Neural cell (in vitro differentiated cells): ENCODE results near the gene METAP1D. TPM values are rescaled to one million over a fixed set of nuclear protein-coding genes. Genes with fewer than 3 reads are reported as not detected.

Source experiments
- H2AFZ ChIP-seq: fragments of 200-600, 300-800 bp; sonication (generic), shearing (Covaris generic); 2 replicates; pipeline ENCODE4 v1.6.0; 2014; ENCODE audit warnings: low read depth, mild to moderate bottlenecking, antibody characterized with exemption, low read length, moderate library complexity
- H3F3A ChIP-seq: fragments of 200-600 bp; shearing (Covaris generic); 2 replicates; pipeline ENCODE4 v1.6.1; 2016; ENCODE audit warnings: mild to moderate bottlenecking, moderate library complexity, mixed read lengths, antibody characterized with exemption, low read length; ENCODE audit not compliant: insufficient read depth, poor library complexity, severe bottlenecking
- H3K27ac ChIP-seq: fragments of 200-600, 300-800 bp; sonication (generic), shearing (Covaris generic); 2 replicates; pipeline ENCODE4 v1.5.1; 2014; ENCODE audit warnings: mild to moderate bottlenecking, low read length, moderate library complexity
- H3K27me3 ChIP-seq: fragments of 300-800, 200-600 bp; sonication (generic), shearing (Covaris generic); 2 replicates; pipeline ENCODE4 v1.6.0; 2014; ENCODE audit warnings: mild to moderate bottlenecking, low read depth, low read length, moderate library complexity; ENCODE audit not compliant: insufficient read depth
- H3K36me3 ChIP-seq: fragments of 300-800, 200-600 bp; sonication (generic), shearing (Covaris generic); 2 replicates; pipeline ENCODE4 v1.5.1; 2014; ENCODE audit warnings: mild to moderate bottlenecking, antibody characterized with exemption, low read length, moderate library complexity; ENCODE audit not compliant: insufficient read depth
- H3K4me2 ChIP-seq: fragments of 300-800, 200-600 bp; sonication (generic), shearing (Covaris generic); 2 replicates; pipeline ENCODE4 v1.6.0; 2014; ENCODE audit warnings: mild to moderate bottlenecking, low read length
- H3K4me3 ChIP-seq: fragments of 300-800, 200-600 bp; sonication (generic), shearing (Covaris generic); 2 replicates; pipeline ENCODE4 v1.5.1; 2014; ENCODE audit warnings: mild to moderate bottlenecking, low read length, moderate library complexity
- H3K79me2 ChIP-seq: fragments of 200-600 bp; shearing (Covaris generic); replicated peaks from 2 replicates; pipeline ENCODE4 v1.6.0; 2014; ENCODE audit warnings: mild to moderate bottlenecking, low read length, moderate library complexity; ENCODE audit not compliant: insufficient read depth
- H3K9ac ChIP-seq: fragments of 300-800, 200-600 bp; sonication (generic), shearing (Covaris generic); 2 replicates; pipeline ENCODE4 v1.6.1; 2016; ENCODE audit warnings: mild to moderate bottlenecking, low read length, mixed read lengths
- H3K9me2 ChIP-seq: fragments of 200-600 bp; shearing (Covaris generic); 2 replicates; pipeline ENCODE4 v1.6.1; 2016; ENCODE audit warnings: mild to moderate bottlenecking, low read length, mixed read lengths; ENCODE audit not compliant: insufficient read depth
- H3K9me3 ChIP-seq: fragments of 200-600, 300-800 bp; sonication (generic), shearing (Covaris generic); 2 replicates; pipeline ENCODE4 v1.6.1; 2016; ENCODE audit warnings: mild to moderate bottlenecking, mixed run types, low read length, moderate library complexity, mixed read lengths
- H4K20me1 ChIP-seq: fragments of 200-600 bp; shearing (Covaris generic); 2 replicates; pipeline ENCODE4 v1.6.1; 2016; ENCODE audit warnings: mild to moderate bottlenecking, mixed run types; ENCODE audit not compliant: insufficient read depth
- EP300 ChIP-seq: fragments of 450-650 bp; conservative IDR thresholded peaks from 2 replicates; pipeline ENCODE4 v1.6.1; 2014; ENCODE audit warnings: antibody characterized with exemption, mild to moderate bottlenecking, moderate library complexity; ENCODE audit not compliant: poor library complexity, severe bottlenecking
- EZH2 ChIP-seq: fragments of 200-600, 300-800 bp; shearing (Covaris generic), sonication (generic); IDR thresholded peaks from 2 replicates; pipeline ENCODE4 v1.6.1; 2014; ENCODE audit warnings: antibody characterized with exemption, low read length, borderline replicate concordance, mild to moderate bottlenecking; ENCODE audit not compliant: insufficient read depth, poor library complexity, severe bottlenecking
- MXI1 ChIP-seq: fragments of 450-650 bp; conservative IDR thresholded peaks from 2 replicates; pipeline ENCODE4 v1.6.1; 2014; ENCODE audit warnings: antibody characterized with exemption, mild to moderate bottlenecking; ENCODE audit not compliant: poor library complexity, severe bottlenecking
- POLR2AphosphoS5 ChIP-seq: IDR thresholded peaks from 2 replicates; pipeline ENCODE4 v1.6.1; 2012
- RAD21 ChIP-seq: fragments of 450-650 bp; conservative IDR thresholded peaks from 2 replicates; pipeline ENCODE4 v1.6.1; 2014; ENCODE audit warnings: antibody characterized with exemption, mild to moderate bottlenecking, moderate library complexity
- SMC3 ChIP-seq: fragments of 450-650 bp; conservative IDR thresholded peaks from 2 replicates; pipeline ENCODE4 v1.6.1; 2014; ENCODE audit warnings: antibody characterized with exemption, mild to moderate bottlenecking, moderate library complexity; ENCODE audit not compliant: poor library complexity
- TAF1 ChIP-seq: IDR thresholded peaks from 2 replicates; pipeline ENCODE4 v1.6.1; 2012; ENCODE audit warnings: low read depth
- polyA plus RNA-seq: library from polyadenylated mRNA; depleted of rRNA; stranded (reverse); fragments of >200 nt; gene quantifications from 2 replicates; pipeline ENCODE4 v1.2.3, GENCODE V29; 2014
- TF ChIP-seq, protein P1 (sequence below): fragments of 450-650 bp; IDR thresholded peaks from 2 replicates; pipeline ENCODE4 v1.5.1; 2014; ENCODE audit warnings: antibody characterized with exemption, mild to moderate bottlenecking, moderate library complexity; ENCODE audit not compliant: poor library complexity, severe bottlenecking
- TF ChIP-seq, protein P2 (sequence below): IDR thresholded peaks from 2 replicates; pipeline ENCODE4 v1.6.1; 2012; ENCODE audit warnings: borderline replicate concordance

The METAP1D gene
- polyA plus RNA-seq, 1 donor from 2014 or later: 5.4 TPM

DNA sequence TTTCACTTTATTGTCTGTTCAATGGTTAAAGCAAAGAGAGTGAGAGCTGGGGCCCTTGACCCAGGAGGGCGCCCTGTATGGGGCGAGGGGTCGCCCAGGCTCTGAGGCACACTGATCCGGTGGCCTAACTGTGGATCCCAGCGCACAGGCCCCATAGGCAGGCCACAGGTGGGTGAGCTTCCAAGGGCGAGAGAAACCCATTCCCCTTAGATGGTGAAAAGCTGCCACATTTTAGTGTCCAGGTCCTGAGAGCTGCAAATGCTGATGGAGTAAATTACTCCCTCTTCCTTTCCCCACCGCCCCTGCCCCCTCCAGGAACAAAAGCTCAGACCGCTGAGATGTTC lies 108.8 kb downstream of the METAP1D start:
- H3K9ac ChIP-seq: no peak overlapping the region
- TF ChIP-seq, protein P1, sequence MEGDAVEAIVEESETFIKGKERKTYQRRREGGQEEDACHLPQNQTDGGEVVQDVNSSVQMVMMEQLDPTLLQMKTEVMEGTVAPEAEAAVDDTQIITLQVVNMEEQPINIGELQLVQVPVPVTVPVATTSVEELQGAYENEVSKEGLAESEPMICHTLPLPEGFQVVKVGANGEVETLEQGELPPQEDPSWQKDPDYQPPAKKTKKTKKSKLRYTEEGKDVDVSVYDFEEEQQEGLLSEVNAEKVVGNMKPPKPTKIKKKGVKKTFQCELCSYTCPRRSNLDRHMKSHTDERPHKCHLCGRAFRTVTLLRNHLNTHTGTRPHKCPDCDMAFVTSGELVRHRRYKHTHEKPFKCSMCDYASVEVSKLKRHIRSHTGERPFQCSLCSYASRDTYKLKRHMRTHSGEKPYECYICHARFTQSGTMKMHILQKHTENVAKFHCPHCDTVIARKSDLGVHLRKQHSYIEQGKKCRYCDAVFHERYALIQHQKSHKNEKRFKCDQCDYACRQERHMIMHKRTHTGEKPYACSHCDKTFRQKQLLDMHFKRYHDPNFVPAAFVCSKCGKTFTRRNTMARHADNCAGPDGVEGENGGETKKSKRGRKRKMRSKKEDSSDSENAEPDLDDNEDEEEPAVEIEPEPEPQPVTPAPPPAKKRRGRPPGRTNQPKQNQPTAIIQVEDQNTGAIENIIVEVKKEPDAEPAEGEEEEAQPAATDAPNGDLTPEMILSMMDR: no peak
- TF ChIP-seq EZH2 (no peak), MXI1 (no peak), TAF1 (no peak), POLR2AphosphoS5 (no peak), EP300 (no peak), RAD21 (no peak), SMC3 (no peak)
- TF ChIP-seq, protein P2, sequence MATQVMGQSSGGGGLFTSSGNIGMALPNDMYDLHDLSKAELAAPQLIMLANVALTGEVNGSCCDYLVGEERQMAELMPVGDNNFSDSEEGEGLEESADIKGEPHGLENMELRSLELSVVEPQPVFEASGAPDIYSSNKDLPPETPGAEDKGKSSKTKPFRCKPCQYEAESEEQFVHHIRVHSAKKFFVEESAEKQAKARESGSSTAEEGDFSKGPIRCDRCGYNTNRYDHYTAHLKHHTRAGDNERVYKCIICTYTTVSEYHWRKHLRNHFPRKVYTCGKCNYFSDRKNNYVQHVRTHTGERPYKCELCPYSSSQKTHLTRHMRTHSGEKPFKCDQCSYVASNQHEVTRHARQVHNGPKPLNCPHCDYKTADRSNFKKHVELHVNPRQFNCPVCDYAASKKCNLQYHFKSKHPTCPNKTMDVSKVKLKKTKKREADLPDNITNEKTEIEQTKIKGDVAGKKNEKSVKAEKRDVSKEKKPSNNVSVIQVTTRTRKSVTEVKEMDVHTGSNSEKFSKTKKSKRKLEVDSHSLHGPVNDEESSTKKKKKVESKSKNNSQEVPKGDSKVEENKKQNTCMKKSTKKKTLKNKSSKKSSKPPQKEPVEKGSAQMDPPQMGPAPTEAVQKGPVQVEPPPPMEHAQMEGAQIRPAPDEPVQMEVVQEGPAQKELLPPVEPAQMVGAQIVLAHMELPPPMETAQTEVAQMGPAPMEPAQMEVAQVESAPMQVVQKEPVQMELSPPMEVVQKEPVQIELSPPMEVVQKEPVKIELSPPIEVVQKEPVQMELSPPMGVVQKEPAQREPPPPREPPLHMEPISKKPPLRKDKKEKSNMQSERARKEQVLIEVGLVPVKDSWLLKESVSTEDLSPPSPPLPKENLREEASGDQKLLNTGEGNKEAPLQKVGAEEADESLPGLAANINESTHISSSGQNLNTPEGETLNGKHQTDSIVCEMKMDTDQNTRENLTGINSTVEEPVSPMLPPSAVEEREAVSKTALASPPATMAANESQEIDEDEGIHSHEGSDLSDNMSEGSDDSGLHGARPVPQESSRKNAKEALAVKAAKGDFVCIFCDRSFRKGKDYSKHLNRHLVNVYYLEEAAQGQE: no peak
- no peak overlapping the region for H2AFZ ChIP-seq
- no peak overlapping the region for H3K4me2 ChIP-seq
- no peak overlapping the region for H3K4me3 ChIP-seq
- peaks cover 56% of the 10 kb centered on the region for H3K27me3 ChIP-seq
- no peaks in the 10 kb centered on the region for H4K20me1 ChIP-seq
- no peaks in the 10 kb centered on the region for H3K9me2 ChIP-seq
- H3K27ac ChIP-seq: no peak overlapping the region
- no peaks in the 10 kb centered on the region for H3K79me2 ChIP-seq
- H3K9me3 ChIP-seq: no peaks in the 10 kb centered on the region
- H3K36me3 ChIP-seq: no peaks in the 10 kb centered on the region
- H3F3A ChIP-seq: no peaks in the 10 kb centered on the region

DNA sequence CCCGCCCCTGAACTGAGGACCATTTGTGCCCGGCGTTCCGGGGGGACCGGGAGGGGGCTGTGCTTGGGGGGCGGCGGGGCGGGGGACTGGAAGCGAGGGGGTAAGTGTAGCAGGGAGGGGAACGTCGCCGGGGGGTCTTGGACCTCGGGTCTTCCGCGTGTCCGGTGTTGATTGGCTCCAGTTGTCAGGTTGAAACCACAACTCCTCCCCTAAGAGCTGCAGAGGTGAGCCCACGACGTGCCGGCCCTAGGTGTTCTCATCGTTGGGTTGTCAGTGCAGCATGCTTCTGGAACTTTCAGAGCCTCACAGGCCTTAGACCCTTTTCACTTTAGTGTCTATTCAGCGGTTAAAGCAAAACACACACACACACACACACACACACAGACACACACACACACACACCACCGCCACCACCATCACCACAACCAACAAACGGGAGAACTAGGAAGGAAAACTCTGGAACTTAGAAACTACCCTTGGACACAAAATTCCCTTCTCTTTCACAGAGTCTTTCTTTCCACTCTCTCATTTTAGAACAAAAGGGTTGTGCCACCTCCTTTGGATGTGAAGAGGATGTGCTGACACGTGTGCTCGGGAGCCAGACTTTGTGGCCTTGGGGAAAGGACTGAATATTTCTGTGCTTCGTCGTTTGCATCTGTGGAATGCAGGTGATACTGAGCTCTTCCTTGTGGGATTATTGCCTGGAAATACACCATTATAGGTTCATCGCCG lies 109.7 kb downstream of the METAP1D start:
- Histone ChIP-seq H3K36me3 (no peaks in the 10 kb centered on the region), H2AFZ (no peak overlapping the region), H3K4me2 (no peak overlapping the region), H3K79me2 (no peaks in the 10 kb centered on the region), H3K27me3 (peaks cover 56% of the 10 kb centered on the region), H3K9me3 (no peaks in the 10 kb centered on the region), H3K9me2 (no peaks in the 10 kb centered on the region), H3K27ac (no peak overlapping the region), H3K9ac (no peak overlapping the region), H3K4me3 (no peak overlapping the region), H3F3A (no peaks in the 10 kb centered on the region), H4K20me1 (no peaks in the 10 kb centered on the region)
- TF ChIP-seq TAF1 (no peak), MXI1 (no peak), SMC3 (no peak), RAD21 (no peak), POLR2AphosphoS5 (no peak), EZH2 (no peak), EP300 (no peak)
- TF ChIP-seq, protein P2: no peak
- TF ChIP-seq, protein P1: no peak
